CD14-positive monocyte (primary cell): ENCODE data around the gene ME3. TPM values are rescaled to one million over a fixed set of nuclear protein-coding genes. Genes with fewer than 3 reads are reported as not detected.

Experiments used
- DNase-seq, 3 donors: peaks; one replicate each; pipeline ENCODE4 v3.0.0-alpha.2; 2011 to 2022
- H2AFZ ChIP-seq: 2 replicates; pipeline ENCODE4 v1.6.0; 2012; ENCODE audit warnings: mild to moderate bottlenecking, low read depth, low read length, inconsistent platforms; ENCODE audit not compliant: insufficient read depth, poor library complexity, severe bottlenecking
- H3K27ac ChIP-seq, 2 donors: 1 replicate in 1 of 2; 2 replicates in 1 of 2; pipeline ENCODE4 v1.5.1; 2012 to 2013; ENCODE audit warnings: low read length in 2 of 2, control low read depth in 1 of 2, inconsistent platforms in 1 of 2, low read depth in 1 of 2, mild to moderate bottlenecking in 1 of 2
- H3K27me3 ChIP-seq, 2 donors: one replicate each; pipeline versions ENCODE4 v1.6.0 to v1.6.1; 2011 to 2013; ENCODE audit warnings: low read length in 2 of 2; ENCODE audit not compliant: control insufficient read depth in 2 of 2, insufficient read depth in 2 of 2
- H3K36me3 ChIP-seq, 2 donors: replicated peaks in 1 of 2; 1 replicate in 1 of 2; 2 replicates in 1 of 2; pipeline versions ENCODE4 v1.5.1 to v1.6.1; 2012 to 2013; ENCODE audit warnings: low read length in 2 of 2, control low read depth in 1 of 2, inconsistent platforms in 1 of 2, mild to moderate bottlenecking in 1 of 2; ENCODE audit not compliant: insufficient read depth in 2 of 2, control insufficient read depth in 1 of 2
- H3K4me1 ChIP-seq, 2 donors: 1 replicate in 1 of 2; 2 replicates in 1 of 2; pipeline versions ENCODE4 v1.5.1 to v1.6.1; 2012 to 2013; ENCODE audit warnings: low read length in 2 of 2, control low read depth in 1 of 2, inconsistent platforms in 1 of 2, mild to moderate bottlenecking in 1 of 2, moderate library complexity in 1 of 2; ENCODE audit not compliant: insufficient read depth in 2 of 2, control insufficient read depth in 1 of 2
- H3K4me2 ChIP-seq: replicated peaks from 2 replicates; pipeline ENCODE3; 2012; ENCODE audit warnings: low read length, moderate library complexity, mild to moderate bottlenecking; ENCODE audit not compliant: poor library complexity, severe bottlenecking; ENCODE audit errors: extremely low read depth
- H3K4me3 ChIP-seq, 3 experiments: fragments of 200-600 bp in 1 of 3; sonication (generic) in 1 of 3; replicated peaks in 1 of 3; 1 replicate in 2 of 3; 2 replicates in 1 of 3; pipeline ENCODE4 v1.5.1; 2011 to 2013; ENCODE audit warnings: low read length in 3 of 3, mild to moderate bottlenecking in 3 of 3, control low read depth in 2 of 3, low read depth in 2 of 3, inconsistent platforms in 1 of 3, moderate library complexity in 1 of 3
- H3K79me2 ChIP-seq: 2 replicates; pipeline ENCODE4 v1.6.0; 2012; ENCODE audit warnings: mild to moderate bottlenecking, control low read depth, inconsistent platforms, low read length, moderate library complexity; ENCODE audit not compliant: insufficient read depth
- H3K9ac ChIP-seq: 2 replicates; pipeline ENCODE4 v1.6.0; 2017; ENCODE audit warnings: low read length, mild to moderate bottlenecking; ENCODE audit not compliant: insufficient read depth, poor library complexity, severe bottlenecking
- H3K9me3 ChIP-seq, 2 donors: replicated peaks in 1 of 2; 1 replicate in 1 of 2; 2 replicates in 1 of 2; pipeline versions ENCODE4 v1.5.1 to v1.6.1; 2012 to 2013; ENCODE audit warnings: low read length in 2 of 2, control low read depth in 1 of 2; ENCODE audit not compliant: control insufficient read depth in 1 of 2, insufficient read depth in 1 of 2
- H4K20me1 ChIP-seq: 2 replicates; pipeline ENCODE4 v1.6.0; 2012; ENCODE audit warnings: mild to moderate bottlenecking, low read length, control low read depth, moderate library complexity; ENCODE audit not compliant: insufficient read depth
- H3K27ac Mint-ChIP-seq, 7 donors: one replicate each; pipeline ENCODE4 v1.8.0; 2020; ENCODE audit warnings: mild to moderate bottlenecking in 7 of 7, mixed read lengths in 7 of 7, moderate library complexity in 6 of 7, inconsistent platforms in 2 of 7
- H3K27me3 Mint-ChIP-seq, 3 donors: one replicate each; pipeline ENCODE4 v1.8.0; 2021 to 2022; ENCODE audit warnings: low read depth in 3 of 3, mild to moderate bottlenecking in 3 of 3, mixed read lengths in 3 of 3, moderate library complexity in 3 of 3, inconsistent platforms in 1 of 3
- H3K36me3 Mint-ChIP-seq, 2 donors: one replicate each; pipeline ENCODE4 v1.8.0; 2020; ENCODE audit warnings: mixed read lengths in 2 of 2, inconsistent platforms in 1 of 2, mild to moderate bottlenecking in 1 of 2
- H3K4me1 Mint-ChIP-seq: one replicate; pipeline ENCODE4 v1.8.0; 2020; ENCODE audit warnings: mild to moderate bottlenecking, mixed read lengths
- H3K4me3 Mint-ChIP-seq, 2 donors: one replicate each; pipeline ENCODE4 v1.8.0; 2020; ENCODE audit warnings: mild to moderate bottlenecking in 2 of 2, mixed read lengths in 2 of 2, moderate library complexity in 1 of 2
- H3K9me3 Mint-ChIP-seq, 7 donors: one replicate each; pipeline ENCODE4 v1.8.0; 2020 to 2022; ENCODE audit warnings: mixed read lengths in 7 of 7, mild to moderate bottlenecking in 6 of 7, moderate library complexity in 6 of 7, inconsistent platforms in 2 of 7
- WGBS: methylation state at CpG from one replicate; pipeline ENCODE4 v1.1.5; 2013; ENCODE audit warnings: missing lambda C conversion rate; ENCODE audit not compliant: insufficient coverage; 5-methylcytosine and 5-hydroxymethylcytosine counted together
- intact Hi-C, 2 donors: fragments of 100-400 bp; cut with micrococcal nuclease; formaldehyde crosslinking; loops; one replicate each; pipeline versions ENCODE4 v1.15.0 to v1.15.1; 2023
- polyA plus RNA-seq, 3 donors: library from polyadenylated mRNA; depleted of rRNA in 1 of 3; unstranded in 2 of 3; stranded (reverse) in 1 of 3; fragments of 300-500 nt in 2 of 3; fragments of >200 nt in 1 of 3; fragmentation: Illumina TruSeq in 2 of 3; gene quantifications; 1 replicate in 2 of 3; 2 replicates in 1 of 3; pipeline ENCODE4 v1.2.3, GENCODE V29; 2012 to 2021
- TF ChIP-seq, protein P1 (sequence below): fragments of 200-600 bp; IDR thresholded peaks from one replicate; pipeline ENCODE4 v1.8.0; 2022; ENCODE audit warnings: antibody characterized with exemption, mild to moderate bottlenecking

Gene ME3
- polyA plus RNA-seq, 3 donors, result 0.31 to 3.0 (median 0.42) TPM

DNA sequence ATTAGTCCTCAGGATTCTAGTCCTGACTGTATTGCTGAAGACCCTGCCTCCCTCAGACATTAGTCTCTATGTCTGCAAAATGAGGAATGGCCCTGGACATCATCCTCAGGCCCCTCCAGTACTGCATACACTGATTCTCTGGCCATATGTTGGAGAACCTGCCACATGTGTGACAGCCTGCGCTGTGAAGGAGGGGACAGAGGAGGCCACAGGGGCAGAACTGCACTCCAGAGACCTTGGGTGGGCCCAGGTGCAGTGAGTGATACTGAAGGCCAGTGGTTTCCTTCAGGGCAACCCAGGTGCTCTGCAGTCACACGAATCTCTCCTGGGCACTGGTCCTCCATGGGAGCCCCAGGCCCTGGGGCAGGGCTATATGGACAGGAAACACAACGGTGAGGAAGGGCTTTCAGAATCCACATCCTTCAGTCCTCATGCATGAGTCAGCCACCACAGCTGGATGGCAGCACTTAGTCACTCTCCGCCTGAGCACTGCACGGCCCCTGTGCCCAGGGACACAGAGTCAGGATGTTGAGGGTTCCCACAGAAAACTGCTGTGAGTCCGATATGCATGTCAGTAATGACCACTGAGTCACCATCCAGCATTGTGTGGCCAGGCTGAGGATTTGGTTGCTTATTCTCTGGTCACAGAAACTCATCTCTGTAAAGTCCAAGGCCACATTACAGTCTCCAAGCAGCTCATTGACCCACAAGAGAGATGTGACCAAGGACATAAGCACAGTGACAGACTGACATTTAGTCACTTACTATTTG lies 39.7 kb downstream of the ME3 start:
- Histone ChIP-seq H3K79me2 (no peaks in the 10 kb centered on the region), H3K4me3 (no peak overlapping the region), H3K27me3 (no peaks in the 10 kb centered on the region), H3K27ac (no peak overlapping the region), H3K9ac (no peak overlapping the region), H3K4me2 (no peak overlapping the region), H3K36me3 (no peaks in the 10 kb centered on the region), H4K20me1 (no peaks in the 10 kb centered on the region), H3K9me3 (no peaks in the 10 kb centered on the region), H3K4me1 (no peaks in the 10 kb centered on the region), H2AFZ (no peak overlapping the region)
- peaks cover 0 to 5% (median 3%) of the 10 kb centered on the region in 3 donors for H3K27me3 Mint-ChIP-seq
- peak in 1 of 3 donors; percentile 67 for DNase-seq
- 28% methylated on average over 6 of the region's 6 CpGs for WGBS
- no peak overlapping the region for H3K4me3 Mint-ChIP-seq
- H3K27ac Mint-ChIP-seq, result no peak overlapping the region
- peaks cover 10% of the 10 kb centered on the region for H3K4me1 Mint-ChIP-seq
- no peaks in the 10 kb centered on the region for H3K9me3 Mint-ChIP-seq
- TF ChIP-seq, protein P1, sequence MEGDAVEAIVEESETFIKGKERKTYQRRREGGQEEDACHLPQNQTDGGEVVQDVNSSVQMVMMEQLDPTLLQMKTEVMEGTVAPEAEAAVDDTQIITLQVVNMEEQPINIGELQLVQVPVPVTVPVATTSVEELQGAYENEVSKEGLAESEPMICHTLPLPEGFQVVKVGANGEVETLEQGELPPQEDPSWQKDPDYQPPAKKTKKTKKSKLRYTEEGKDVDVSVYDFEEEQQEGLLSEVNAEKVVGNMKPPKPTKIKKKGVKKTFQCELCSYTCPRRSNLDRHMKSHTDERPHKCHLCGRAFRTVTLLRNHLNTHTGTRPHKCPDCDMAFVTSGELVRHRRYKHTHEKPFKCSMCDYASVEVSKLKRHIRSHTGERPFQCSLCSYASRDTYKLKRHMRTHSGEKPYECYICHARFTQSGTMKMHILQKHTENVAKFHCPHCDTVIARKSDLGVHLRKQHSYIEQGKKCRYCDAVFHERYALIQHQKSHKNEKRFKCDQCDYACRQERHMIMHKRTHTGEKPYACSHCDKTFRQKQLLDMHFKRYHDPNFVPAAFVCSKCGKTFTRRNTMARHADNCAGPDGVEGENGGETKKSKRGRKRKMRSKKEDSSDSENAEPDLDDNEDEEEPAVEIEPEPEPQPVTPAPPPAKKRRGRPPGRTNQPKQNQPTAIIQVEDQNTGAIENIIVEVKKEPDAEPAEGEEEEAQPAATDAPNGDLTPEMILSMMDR, result no peak
- no peaks in the 10 kb centered on the region for H3K36me3 Mint-ChIP-seq
- intact Hi-C loops, result no loop called here

DNA sequence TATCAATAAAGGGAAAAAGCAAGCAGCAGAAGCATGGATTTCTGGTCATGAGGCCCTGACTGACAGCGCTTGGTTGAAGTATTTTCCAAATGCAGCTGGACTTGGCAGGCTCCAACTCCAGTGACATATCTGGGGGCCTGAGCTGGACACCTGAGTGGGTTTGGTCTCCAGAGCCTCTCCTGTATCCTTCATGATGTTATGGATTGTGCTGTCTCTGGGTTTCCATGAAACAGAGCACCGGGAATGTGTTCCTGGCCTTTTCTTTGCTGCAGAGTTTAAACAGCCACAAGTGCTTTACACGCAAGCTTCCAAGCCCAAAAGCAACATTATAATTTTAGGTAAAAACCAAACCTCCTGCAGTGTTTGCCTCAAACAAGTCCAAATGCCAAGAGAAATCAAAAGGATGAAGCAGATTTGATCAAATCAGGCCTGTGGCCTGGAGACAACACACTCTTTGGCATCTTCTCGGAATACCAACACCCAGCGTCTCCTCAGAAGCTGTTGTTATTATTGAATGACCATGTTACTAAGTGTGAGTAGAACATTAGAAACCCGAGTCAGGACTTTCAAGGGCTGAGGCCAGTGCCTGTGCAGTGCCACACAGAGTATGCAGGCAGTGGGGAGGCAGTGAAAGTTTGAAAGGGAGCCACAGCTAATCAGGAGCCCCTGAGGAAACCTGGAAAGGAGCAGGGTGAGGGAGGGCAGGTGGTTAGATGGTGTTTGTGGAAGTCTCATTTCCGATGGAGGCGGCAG lies 42.0 kb downstream of the ME3 start:
- H3K27me3 Mint-ChIP-seq, result peaks cover 0 to 4% (median 3%) of the 10 kb centered on the region in 3 donors

More for the DNA sequence above, 42.0 kb downstream of the ME3 start:
- TF ChIP-seq, protein P1, result no peak
- Mint-ChIP-seq H3K4me1 (peaks cover 15% of the 10 kb centered on the region), H3K27ac (no peak overlapping the region), H3K9me3 (no peaks in the 10 kb centered on the region), H3K4me3 (no peak overlapping the region), H3K36me3 (no peaks in the 10 kb centered on the region)
- WGBS, result 91% methylated on average over 6 of the region's 8 CpGs
- Histone ChIP-seq H3K9ac (no peak overlapping the region), H3K9me3 (no peaks in the 10 kb centered on the region), H3K36me3 (no peaks in the 10 kb centered on the region), H2AFZ (no peak overlapping the region), H3K27me3 (no peaks in the 10 kb centered on the region), H3K4me2 (no peak overlapping the region), H3K4me3 (no peak overlapping the region), H3K79me2 (no peaks in the 10 kb centered on the region), H4K20me1 (no peaks in the 10 kb centered on the region), H3K27ac (no peak overlapping the region), H3K4me1 (no peaks in the 10 kb centered on the region)
- DNase-seq, result no peak
- intact Hi-C loops, result no loop called here
